H1 (cell line): ENCODE measurements around the gene NOL9. TPM values are rescaled to one million over a fixed set of nuclear protein-coding genes. Genes with fewer than 3 reads are reported as not detected.
"Not testable (repeated sequence)": the region's sequence is repeated elsewhere in the genome, so short reads cannot be mapped to it uniquely, and the experiment has no call there.

Experiments
- CTCF ChIA-PET: fragments of 300-600 bp; sonication (Branson Sonifier 250); formaldehyde crosslinking; loops from one replicate; lab custom pipeline; 2021; ENCODE audit not compliant: partially characterized antibody; lab: Charles Lee
- POLR2A ChIA-PET: fragments of 300-600 bp; sonication (Branson Sonifier 250); formaldehyde crosslinking; loops from one replicate; lab custom pipeline; 2021; ENCODE audit warnings: inconsistent platforms; ENCODE audit not compliant: partially characterized antibody; lab: Charles Lee
- DNase-seq, 2 experiments: peaks; one replicate each; pipeline versions ENCODE4 v3.0.0 to v3.0.0-alpha.2; 2010 to 2022; ENCODE audit warnings: low spot score in 2 of 2, low read depth in 1 of 2, mixed read lengths in 1 of 2
- FAIRE-seq: peaks from 2 replicates; lab custom pipeline; 2011; peaks lifted over from hg19 to GRCh38; lab: Jason Lieb, UNC
- H2AFZ ChIP-seq: 2 replicates; pipeline ENCODE4 v1.8.1; 2012; ENCODE audit warnings: low read length, inconsistent platforms
- H2AK5ac ChIP-seq: 2 replicates; pipeline ENCODE4 v1.6.1; 2013; ENCODE audit warnings: low read depth, low read length
- H2BK120ac ChIP-seq: replicated peaks from 2 replicates; pipeline ENCODE3; 2013; ENCODE audit warnings: low read depth, low read length, inconsistent platforms
- H2BK12ac ChIP-seq: 2 replicates; pipeline ENCODE4 v1.6.1; 2013; ENCODE audit warnings: low read depth, low read length
- H2BK15ac ChIP-seq: 2 replicates; pipeline ENCODE4 v1.6.1; 2013; ENCODE audit warnings: low read length
- H2BK20ac ChIP-seq: 2 replicates; pipeline ENCODE4 v1.6.1; 2013; ENCODE audit warnings: low read length
- H2BK5ac ChIP-seq: 2 replicates; pipeline ENCODE4 v1.6.1; 2013; ENCODE audit warnings: low read depth, low read length
- H3K14ac ChIP-seq: 2 replicates; pipeline ENCODE4 v1.6.1; 2013; ENCODE audit warnings: inconsistent platforms; ENCODE audit not compliant: insufficient read length
- H3K18ac ChIP-seq: 2 replicates; pipeline ENCODE4 v1.6.1; 2013; ENCODE audit warnings: low read length; ENCODE audit errors: extremely low read depth
- H3K23ac ChIP-seq: 2 replicates; pipeline ENCODE4 v1.6.1; 2013; ENCODE audit warnings: inconsistent platforms; ENCODE audit not compliant: insufficient read length
- H3K23me2 ChIP-seq: 2 replicates; pipeline ENCODE4 v1.6.1; 2013; ENCODE audit warnings: low read depth, low read length
- H3K27ac ChIP-seq: 2 replicates; pipeline ENCODE4 v1.6.1; 2011; ENCODE audit warnings: low read depth, low read length, inconsistent platforms
- H3K27me3 ChIP-seq, 4 experiments: replicated peaks in 1 of 4; 1 replicate in 1 of 4; 2 replicates in 3 of 4; pipeline versions ENCODE4 v1.6.1 to v1.8.1; 2011 to 2013; ENCODE audit warnings: low read length in 3 of 4, mild to moderate bottlenecking in 3 of 4, inconsistent platforms in 2 of 4, mixed read lengths in 2 of 4, moderate library complexity in 1 of 4; ENCODE audit not compliant: control insufficient read depth in 3 of 4, insufficient read depth in 3 of 4; ENCODE audit errors: extremely low read depth in 1 of 4
- H3K36me3 ChIP-seq, 4 experiments: 2 replicates each; pipeline versions ENCODE4 v1.6.1 to v1.8.1; 2011 to 2013; ENCODE audit warnings: mild to moderate bottlenecking in 4 of 4, low read length in 3 of 4, moderate library complexity in 2 of 4, control low read depth in 1 of 4, inconsistent platforms in 1 of 4; ENCODE audit not compliant: insufficient read depth in 4 of 4, control insufficient read depth in 2 of 4
- H3K4ac ChIP-seq: replicated peaks from 2 replicates; pipeline ENCODE3; 2013; ENCODE audit warnings: low read length, low read depth, mixed read lengths, inconsistent platforms; ENCODE audit not compliant: insufficient read length
- H3K4me1 ChIP-seq, 4 experiments: replicated peaks in 1 of 4; 1 replicate in 1 of 4; 2 replicates in 3 of 4; pipeline versions ENCODE4 v1.6.1 to v1.8.1; 2011 to 2013; ENCODE audit warnings: low read length in 3 of 4, inconsistent platforms in 2 of 4, mixed read lengths in 1 of 4; ENCODE audit not compliant: insufficient read depth in 4 of 4, control insufficient read depth in 3 of 4
- H3K4me2 ChIP-seq, 2 experiments: 2 replicates each; pipeline versions ENCODE4 v1.6.1 to v1.8.1; 2011 to 2013; ENCODE audit warnings: low read depth in 2 of 2, low read length in 2 of 2, control low read depth in 1 of 2, inconsistent platforms in 1 of 2, mild to moderate bottlenecking in 1 of 2; ENCODE audit not compliant: insufficient read depth in 1 of 2
- H3K4me3 ChIP-seq, 4 experiments: fragments of 200-600, 300-600 bp in 1 of 4; sonication (generic), shearing (Covaris generic), sonication (Bioruptor Twin) in 1 of 4; 2 replicates each; pipeline versions ENCODE4 v1.5.1 to v1.8.1; 2011 to 2016; ENCODE audit warnings: low read length in 4 of 4, low read depth in 3 of 4, control low read depth in 2 of 4, inconsistent platforms in 2 of 4, mild to moderate bottlenecking in 2 of 4, mixed read lengths in 1 of 4, moderate library complexity in 1 of 4; ENCODE audit not compliant: insufficient read depth in 2 of 4; ENCODE audit errors: extremely low read depth in 1 of 4
- H3K56ac ChIP-seq: replicated peaks from 2 replicates; pipeline ENCODE3; 2013; ENCODE audit warnings: low read depth, mild to moderate bottlenecking, mixed read lengths, low read length, inconsistent platforms; ENCODE audit not compliant: insufficient read length
- H3K79me1 ChIP-seq: 2 replicates; pipeline ENCODE4 v1.6.1; 2013; ENCODE audit warnings: low read depth, low read length, control low read depth
- H3K79me2 ChIP-seq, 2 experiments: 2 replicates each; pipeline versions ENCODE4 v1.6.1 to v1.8.1; 2012 to 2013; ENCODE audit warnings: low read length in 2 of 2, mild to moderate bottlenecking in 2 of 2, inconsistent platforms in 1 of 2; ENCODE audit not compliant: insufficient read depth in 2 of 2, control insufficient read depth in 1 of 2
- H3K9ac ChIP-seq, 4 experiments: replicated peaks in 1 of 4; 1 replicate in 1 of 4; 2 replicates in 3 of 4; pipeline versions ENCODE4 v1.6.1 to v1.8.1; 2011 to 2013; ENCODE audit warnings: low read depth in 3 of 4, low read length in 3 of 4, control low read depth in 2 of 4, mild to moderate bottlenecking in 2 of 4, moderate library complexity in 2 of 4, inconsistent platforms in 1 of 4; ENCODE audit errors: extremely low read depth in 1 of 4
- H3K9me3 ChIP-seq, 2 experiments: 2 replicates each; pipeline versions ENCODE4 v1.6.1 to v1.8.1; 2012 to 2013; ENCODE audit warnings: mild to moderate bottlenecking in 2 of 2, moderate library complexity in 2 of 2, control low read depth in 1 of 2, inconsistent platforms in 1 of 2, low read depth in 1 of 2, low read length in 1 of 2, mixed read lengths in 1 of 2; ENCODE audit not compliant: insufficient read depth in 2 of 2
- H4K20me1 ChIP-seq, 2 experiments: replicated peaks in 1 of 2; 2 replicates each; pipeline versions ENCODE3 to v1.8.1; 2011 to 2013; ENCODE audit warnings: inconsistent platforms in 2 of 2, low read length in 2 of 2, mild to moderate bottlenecking in 1 of 2; ENCODE audit not compliant: insufficient read depth in 2 of 2, control insufficient read depth in 1 of 2
- H4K5ac ChIP-seq: 2 replicates; pipeline ENCODE4 v1.6.1; 2013; ENCODE audit warnings: low read length, low read depth, mixed read lengths, inconsistent platforms; ENCODE audit not compliant: insufficient read length
- H4K8ac ChIP-seq: 2 replicates; pipeline ENCODE4 v1.8.0; 2013; ENCODE audit warnings: mild to moderate bottlenecking, moderate library complexity, low read length, inconsistent platforms; ENCODE audit not compliant: insufficient read depth; ENCODE audit errors: extremely low read depth
- H4K91ac ChIP-seq: replicated peaks from 2 replicates; pipeline ENCODE3; 2013; ENCODE audit warnings: low read length, mixed read lengths, inconsistent platforms; ENCODE audit not compliant: insufficient read length
- WGBS, 2 experiments: shearing (Covaris generic) in 1 of 2; methylation state at CpG; one replicate each; pipeline versions ENCODE4 v1.1.6 to v1.1.7; 2013 to 2015; ENCODE audit warnings: low lambda C conversion rate in 2 of 2, mixed read lengths in 2 of 2, inconsistent platforms in 1 of 2, low coverage in 1 of 2, missing lambda C conversion rate in 1 of 2; ENCODE audit not compliant: insufficient replicate concordance in 2 of 2, insufficient coverage in 1 of 2, insufficient read length in 1 of 2; ENCODE audit errors: extremely low coverage in 1 of 2, missing lambda C conversion rate in 1 of 2; 5-methylcytosine and 5-hydroxymethylcytosine counted together
- polyA plus RNA-seq, 7 experiments: library from polyadenylated mRNA; depleted of rRNA in 3 of 7; stranded (reverse) in 5 of 7; unstranded in 2 of 7; fragments of >200 nt in 5 of 7; fragments of 200-250 nt in 2 of 7; gene quantifications; 1 replicate in 5 of 7; 2 replicates in 1 of 7; 4 replicates in 1 of 7; pipeline versions ENCODE4 v1.2.1 to v1.2.3, GENCODE V29; 2011 to 2013; ENCODE audit warnings: missing spikeins in 2 of 7, mixed read lengths in 2 of 7
- total RNA-seq: library from RNA; stranded (reverse); fragmentation: NEBNext Ultra II Directional; extraction: Animal tissue kit (Norgen Biotek cat#: 25700); gene quantifications from 2 replicates; pipeline ENCODE4 v1.2.1, GENCODE V29; 2021

The NOL9 gene
- total and polyA plus RNA-seq, 2 of the 8 experiments (the other 6 are each of a cell fraction or from before 2014, with no cell fraction given), result 17.1 to 38.1 TPM

- not testable (repeated sequence) for H2BK15ac ChIP-seq, H3K27me3 ChIP-seq, H3K9ac ChIP-seq, H3K23ac ChIP-seq, H3K56ac ChIP-seq, H3K79me2 ChIP-seq, H3K4me2 ChIP-seq, H3K4me3 ChIP-seq, H4K20me1 ChIP-seq, FAIRE-seq, H3K18ac ChIP-seq, H3K4me1 ChIP-seq, H3K27ac ChIP-seq, H2BK120ac ChIP-seq, H3K4ac ChIP-seq, H3K23me2 ChIP-seq, H4K8ac ChIP-seq, DNase-seq, H2AK5ac ChIP-seq, H3K14ac ChIP-seq, H4K5ac ChIP-seq, H2BK20ac ChIP-seq, H2AFZ ChIP-seq, H3K9me3 ChIP-seq, H3K36me3 ChIP-seq, H3K79me1 ChIP-seq, H2BK12ac ChIP-seq, H2BK5ac ChIP-seq, H4K91ac ChIP-seq
- 97% methylated on average over 11 of the region's 11 CpGs; no CpG with 5 or more reads in 1 of the 2 experiments for WGBS, 2 experiments
- ChIA-PET POLR2A (interaction anchor here (0.7 to 1.2 kb wide), 2 partner anchors 13 to 21 kb away, joined by 3 read pairs; partner anchors contain the start of gene ZBTB48), CTCF (interaction anchor here (0.7 to 1.5 kb wide), 5 partner anchors 22 to 73 kb away, joined by 3 to 5 read pairs (median 3); no protein-coding TSS in a partner anchor)
Observed at GRCh38 chr1:6559161-6559560, 4.8 kb upstream of the NOL9 start.
